WTC11 (cell line): ENCODE data around the gene MRTFA. TPM values are rescaled to one million over a fixed set of nuclear protein-coding genes. Genes with fewer than 3 reads are reported as not detected.
A peak's percentile ranks its signal among the peaks of the same experiment; 100 is the strongest.

Experiments used
- ATAC-seq: fragments of 200-7000 bp; cut with Tn5 transposase; 2 replicates; pipeline ENCODE4 v1.10.0; 2021; ENCODE audit warnings: mild to moderate bottlenecking, moderate library complexity
- CTCF ChIA-PET: fragments of 300-600 bp; sonication (Branson Sonifier 250); formaldehyde crosslinking; loops from one replicate; lab custom pipeline; 2021; ENCODE audit warnings: antibody characterized with exemption; lab: Charles Lee
- POLR2A ChIA-PET: fragments of 350-600 bp; sonication (Branson Sonifier 250); formaldehyde crosslinking; loops from one replicate; lab custom pipeline; 2021; ENCODE audit warnings: antibody characterized with exemption; lab: Charles Lee
- DNase-seq: peaks from one replicate; pipeline ENCODE4 v3.0.0; 2021; ENCODE audit warnings: low spot score
- H3K27ac Mint-ChIP-seq: 2 replicates; pipeline ENCODE4 v1.8.0; 2021; ENCODE audit warnings: mixed read lengths
- H3K27me3 Mint-ChIP-seq: 2 replicates; pipeline ENCODE4 v1.8.0; 2021; ENCODE audit warnings: low read depth, mild to moderate bottlenecking, moderate library complexity, mixed read lengths
- H3K36me3 Mint-ChIP-seq: 2 replicates; pipeline ENCODE4 v1.8.0; 2021; ENCODE audit warnings: mixed read lengths
- H3K4me1 Mint-ChIP-seq: 2 replicates; pipeline ENCODE4 v1.8.0; 2022; ENCODE audit warnings: mixed read lengths
- H3K4me3 Mint-ChIP-seq: 2 replicates; pipeline ENCODE4 v1.8.0; 2021; ENCODE audit warnings: mild to moderate bottlenecking, moderate library complexity, mixed read lengths
- H3K9me3 Mint-ChIP-seq: 2 replicates; pipeline ENCODE4 v1.8.0; 2021; ENCODE audit warnings: mixed read lengths
- CREB1 ChIP-seq: sonication (generic); formaldehyde crosslinking; IDR thresholded peaks from 2 replicates; pipeline ENCODE4 v1.8.0; 2023; ENCODE audit warnings: mild to moderate bottlenecking, missing genetic modification reagents
- ELF4 ChIP-seq: sonication (generic); formaldehyde crosslinking; IDR thresholded peaks from 2 replicates; pipeline ENCODE4 v1.8.1; 2022; ENCODE audit warnings: low read depth, mild to moderate bottlenecking, moderate library complexity, missing genetic modification reagents
- ESRRA ChIP-seq: sonication (generic); formaldehyde crosslinking; IDR thresholded peaks from 2 replicates; pipeline ENCODE4 v1.8.1; 2022; ENCODE audit warnings: mild to moderate bottlenecking, missing genetic modification reagents, borderline replicate concordance
- FOXP1 ChIP-seq: sonication (generic); formaldehyde crosslinking; IDR thresholded peaks from 2 replicates; pipeline ENCODE4 v1.8.0; 2022; ENCODE audit warnings: missing genetic modification reagents, mild to moderate bottlenecking, moderate library complexity, borderline replicate concordance
- JUN ChIP-seq: sonication (generic); formaldehyde crosslinking; IDR thresholded peaks from 2 replicates; pipeline ENCODE4 v1.8.0; 2023; ENCODE audit warnings: mild to moderate bottlenecking, missing genetic modification reagents
- KAT7 ChIP-seq: sonication (generic); formaldehyde crosslinking; IDR thresholded peaks from 2 replicates; pipeline ENCODE4 v1.8.1; 2023; ENCODE audit warnings: missing genetic modification reagents, mild to moderate bottlenecking, borderline replicate concordance
- TCF7 ChIP-seq: sonication (generic); formaldehyde crosslinking; IDR thresholded peaks from 2 replicates; pipeline ENCODE4 v1.8.0; 2022; ENCODE audit warnings: mild to moderate bottlenecking, low read depth, missing genetic modification reagents, moderate library complexity
- TP53 ChIP-seq: sonication (generic); formaldehyde crosslinking; IDR thresholded peaks from 2 replicates; pipeline ENCODE4 v1.8.1; 2023; ENCODE audit warnings: mild to moderate bottlenecking, missing genetic modification reagents
- total RNA-seq: library from RNA; stranded (reverse); gene quantifications from 3 replicates; pipeline ENCODE4 v1.2.3, GENCODE V29; 2021
- TF ChIP-seq, protein P1 (sequence below): sonication (generic); formaldehyde crosslinking; IDR thresholded peaks from 2 replicates; pipeline ENCODE4 v1.8.0; 2022; ENCODE audit warnings: mild to moderate bottlenecking, missing genetic modification reagents
- TF ChIP-seq, protein P2 (sequence below): sonication (generic); formaldehyde crosslinking; conservative IDR thresholded peaks from 2 replicates; pipeline ENCODE4 v1.8.1; 2023; ENCODE audit warnings: mild to moderate bottlenecking, low read depth, missing genetic modification reagents, moderate library complexity
- TF ChIP-seq, protein P3 (sequence below): fragments of 250-450 bp; sonication (Bioruptor Pico); IDR thresholded peaks from 2 replicates; pipeline ENCODE4 v1.9.0; 2021; ENCODE audit warnings: mild to moderate bottlenecking, borderline replicate concordance
- TF ChIP-seq, protein P4 (sequence below): sonication (generic); formaldehyde crosslinking; IDR thresholded peaks from 2 replicates; pipeline ENCODE4 v1.8.0; 2023; ENCODE audit warnings: missing genetic modification reagents
- TF ChIP-seq, protein P5 (sequence below): sonication (generic); formaldehyde crosslinking; IDR thresholded peaks from 2 replicates; pipeline ENCODE4 v1.8.1; 2023; ENCODE audit warnings: mild to moderate bottlenecking, missing genetic modification reagents

MRTFA gene
- total RNA-seq, 1 experiment from 2014 or later = 48.4 TPM

DNA sequence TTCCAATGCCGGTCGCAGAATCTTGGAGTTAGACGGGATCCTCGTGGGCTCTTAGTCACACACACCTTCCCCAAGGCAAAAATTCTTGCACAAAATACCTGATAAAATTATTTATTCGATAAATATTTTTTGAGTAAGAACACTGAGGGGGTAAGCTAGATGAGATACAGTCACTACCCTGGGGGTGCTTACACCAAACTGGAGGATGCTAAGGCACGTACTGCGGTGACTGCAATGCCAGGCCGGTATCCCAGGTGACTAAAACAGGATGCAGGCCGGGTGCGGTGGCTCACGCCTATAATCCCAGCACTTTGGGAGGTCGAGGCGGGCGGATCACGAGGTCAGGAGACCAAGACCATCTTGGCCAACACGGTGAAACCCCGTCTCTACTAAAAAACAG lies 1.7 kb upstream of the MRTFA start (continued):
- TF ChIP-seq, protein P1, sequence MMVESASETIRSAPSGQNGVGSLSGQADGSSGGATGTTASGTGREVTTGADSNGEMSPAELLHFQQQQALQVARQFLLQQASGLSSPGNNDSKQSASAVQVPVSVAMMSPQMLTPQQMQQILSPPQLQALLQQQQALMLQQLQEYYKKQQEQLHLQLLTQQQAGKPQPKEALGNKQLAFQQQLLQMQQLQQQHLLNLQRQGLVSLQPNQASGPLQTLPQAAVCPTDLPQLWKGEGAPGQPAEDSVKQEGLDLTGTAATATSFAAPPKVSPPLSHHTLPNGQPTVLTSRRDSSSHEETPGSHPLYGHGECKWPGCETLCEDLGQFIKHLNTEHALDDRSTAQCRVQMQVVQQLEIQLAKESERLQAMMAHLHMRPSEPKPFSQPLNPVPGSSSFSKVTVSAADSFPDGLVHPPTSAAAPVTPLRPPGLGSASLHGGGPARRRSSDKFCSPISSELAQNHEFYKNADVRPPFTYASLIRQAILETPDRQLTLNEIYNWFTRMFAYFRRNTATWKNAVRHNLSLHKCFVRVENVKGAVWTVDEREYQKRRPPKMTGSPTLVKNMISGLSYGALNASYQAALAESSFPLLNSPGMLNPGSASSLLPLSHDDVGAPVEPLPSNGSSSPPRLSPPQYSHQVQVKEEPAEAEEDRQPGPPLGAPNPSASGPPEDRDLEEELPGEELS (CRISPR knock-in tag) = no peak
- TF ChIP-seq, all 79 proteins: peak for 0

DNA sequence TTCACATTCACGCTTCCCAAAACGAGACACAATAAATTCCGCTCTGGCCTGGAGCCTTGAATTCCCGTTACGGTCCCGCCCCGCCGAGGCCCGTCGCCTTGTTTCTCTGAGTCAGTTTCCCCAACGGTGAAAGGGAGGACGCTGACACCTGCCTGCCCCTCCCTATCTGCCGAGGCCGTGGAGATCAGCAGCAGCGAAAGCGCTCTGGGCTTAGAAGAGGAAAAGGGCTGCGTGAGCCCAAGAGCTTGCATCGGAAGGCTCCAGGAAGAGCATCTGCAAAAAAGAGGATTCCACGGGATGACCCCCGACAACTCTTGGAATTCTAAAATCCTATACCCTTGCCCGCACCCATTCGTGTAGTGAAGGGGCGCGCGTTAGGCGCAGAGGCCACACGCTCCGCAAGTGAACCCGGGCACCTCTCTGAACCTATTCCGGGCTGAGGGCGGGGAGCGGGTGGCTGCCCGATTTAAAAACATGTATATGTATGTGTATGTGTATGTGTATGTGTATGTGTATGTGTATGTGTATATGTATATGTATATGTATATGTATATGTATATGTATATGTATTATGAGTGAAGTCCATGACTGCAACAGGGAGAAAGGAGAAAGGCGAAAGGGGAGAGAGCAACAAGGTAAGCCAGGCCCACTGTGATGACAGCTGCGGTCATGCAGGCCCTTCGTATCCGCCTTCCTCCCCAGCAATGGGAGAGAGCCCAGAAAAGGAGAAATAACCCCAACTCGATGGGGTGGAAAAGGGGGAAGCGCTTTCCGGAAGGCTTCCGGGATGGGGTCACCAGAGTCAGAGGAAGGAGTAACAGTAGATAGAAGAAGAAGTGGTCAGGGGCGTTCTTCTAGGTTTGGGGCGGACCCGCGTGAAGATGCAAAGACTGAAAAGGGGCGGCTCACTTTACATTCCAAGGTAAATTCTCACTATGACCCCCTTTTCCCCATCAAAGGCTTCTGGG lies 948 bp upstream of the MRTFA start:
- Mint-ChIP-seq H3K27me3 (peaks cover 3% of the 10 kb centered on the region), H3K36me3 (no peaks in the 10 kb centered on the region), H3K27ac (peak overlapping the region; percentile 80; the same call in 1 of the 2 replicates), H3K9me3 (no peaks in the 10 kb centered on the region), H3K4me1 (peaks cover 19% of the 10 kb centered on the region), H3K4me3 (peak overlapping the region; percentile 89)
- ChIA-PET POLR2A (interaction anchor here (0.7 to 1.4 kb wide), 7 partner anchors 12 to 218 kb away, joined by 3 to 5 read pairs (median 3); no protein-coding TSS in a partner anchor), CTCF (interaction anchor here (0.6 to 2.1 kb wide), 13 partner anchors 8 to 238 kb away, joined by 3 to 12 read pairs (median 3); partner anchors contain the start of gene XPNPEP3)
- peak; percentile 19 for DNase-seq
- ATAC-seq = peak; percentile 1
- TF ChIP-seq CREB1 (CRISPR knock-in tag) (no peak; the same call in 1 of the 2 replicates), JUN (no peak)

DNA sequence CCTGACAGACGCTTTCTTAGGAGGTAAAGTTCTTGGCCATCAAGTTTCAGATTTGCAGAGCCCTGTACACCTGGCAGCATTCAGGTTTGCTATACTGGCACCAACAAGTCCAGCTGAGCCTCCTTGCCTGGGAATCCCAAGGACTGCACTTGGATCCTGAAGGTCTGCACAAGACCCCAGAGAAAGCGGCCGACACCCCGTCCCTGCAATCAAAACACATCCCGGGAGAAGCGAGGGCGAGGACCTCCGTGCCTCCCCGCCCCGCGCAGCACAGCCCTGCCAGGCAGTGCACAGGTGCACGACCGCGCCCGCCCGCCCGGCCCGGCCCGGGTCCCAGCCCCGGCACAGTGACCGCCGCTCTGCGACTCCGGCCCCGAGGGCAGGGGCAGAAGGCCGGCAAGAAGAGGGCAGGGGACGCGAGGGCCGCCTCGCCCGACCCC lies 559 bp downstream of the MRTFA start:
- Mint-ChIP-seq H3K27ac (no peak overlapping the region), H3K4me3 (peak overlapping the region; percentile 89), H3K36me3 (no peaks in the 10 kb centered on the region), H3K4me1 (peaks cover 19% of the 10 kb centered on the region), H3K27me3 (peaks cover 3% of the 10 kb centered on the region), H3K9me3 (no peaks in the 10 kb centered on the region)
- peak; percentile 36 for DNase-seq
- POLR2A ChIA-PET = interaction anchor here (0.6 to 1.1 kb wide), 2 partner anchors 10 to 190 kb away, joined by 3 read pairs; no protein-coding TSS in a partner anchor
- TF ChIP-seq FOXP1 (CRISPR knock-in tag) (0 out of 2 replicates have a peak, but pooled peaks have one; percentile 12), ELF4 (peak; percentile 18; the same call in 1 of the 2 replicates), KAT7 (CRISPR knock-in tag) (0 out of 2 replicates have a peak, but pooled peaks have one; percentile 50)
- TF ChIP-seq, protein P2, sequence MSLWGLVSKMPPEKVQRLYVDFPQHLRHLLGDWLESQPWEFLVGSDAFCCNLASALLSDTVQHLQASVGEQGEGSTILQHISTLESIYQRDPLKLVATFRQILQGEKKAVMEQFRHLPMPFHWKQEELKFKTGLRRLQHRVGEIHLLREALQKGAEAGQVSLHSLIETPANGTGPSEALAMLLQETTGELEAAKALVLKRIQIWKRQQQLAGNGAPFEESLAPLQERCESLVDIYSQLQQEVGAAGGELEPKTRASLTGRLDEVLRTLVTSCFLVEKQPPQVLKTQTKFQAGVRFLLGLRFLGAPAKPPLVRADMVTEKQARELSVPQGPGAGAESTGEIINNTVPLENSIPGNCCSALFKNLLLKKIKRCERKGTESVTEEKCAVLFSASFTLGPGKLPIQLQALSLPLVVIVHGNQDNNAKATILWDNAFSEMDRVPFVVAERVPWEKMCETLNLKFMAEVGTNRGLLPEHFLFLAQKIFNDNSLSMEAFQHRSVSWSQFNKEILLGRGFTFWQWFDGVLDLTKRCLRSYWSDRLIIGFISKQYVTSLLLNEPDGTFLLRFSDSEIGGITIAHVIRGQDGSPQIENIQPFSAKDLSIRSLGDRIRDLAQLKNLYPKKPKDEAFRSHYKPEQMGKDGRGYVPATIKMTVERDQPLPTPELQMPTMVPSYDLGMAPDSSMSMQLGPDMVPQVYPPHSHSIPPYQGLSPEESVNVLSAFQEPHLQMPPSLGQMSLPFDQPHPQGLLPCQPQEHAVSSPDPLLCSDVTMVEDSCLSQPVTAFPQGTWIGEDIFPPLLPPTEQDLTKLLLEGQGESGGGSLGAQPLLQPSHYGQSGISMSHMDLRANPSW = no peak
- ATAC-seq = peak; percentile 7
- CTCF ChIA-PET = interaction anchor here (1.2 to 2.1 kb wide), 3 partner anchors 111 to 199 kb away, joined by 3 to 12 read pairs (median 7); no protein-coding TSS in a partner anchor

DNA sequence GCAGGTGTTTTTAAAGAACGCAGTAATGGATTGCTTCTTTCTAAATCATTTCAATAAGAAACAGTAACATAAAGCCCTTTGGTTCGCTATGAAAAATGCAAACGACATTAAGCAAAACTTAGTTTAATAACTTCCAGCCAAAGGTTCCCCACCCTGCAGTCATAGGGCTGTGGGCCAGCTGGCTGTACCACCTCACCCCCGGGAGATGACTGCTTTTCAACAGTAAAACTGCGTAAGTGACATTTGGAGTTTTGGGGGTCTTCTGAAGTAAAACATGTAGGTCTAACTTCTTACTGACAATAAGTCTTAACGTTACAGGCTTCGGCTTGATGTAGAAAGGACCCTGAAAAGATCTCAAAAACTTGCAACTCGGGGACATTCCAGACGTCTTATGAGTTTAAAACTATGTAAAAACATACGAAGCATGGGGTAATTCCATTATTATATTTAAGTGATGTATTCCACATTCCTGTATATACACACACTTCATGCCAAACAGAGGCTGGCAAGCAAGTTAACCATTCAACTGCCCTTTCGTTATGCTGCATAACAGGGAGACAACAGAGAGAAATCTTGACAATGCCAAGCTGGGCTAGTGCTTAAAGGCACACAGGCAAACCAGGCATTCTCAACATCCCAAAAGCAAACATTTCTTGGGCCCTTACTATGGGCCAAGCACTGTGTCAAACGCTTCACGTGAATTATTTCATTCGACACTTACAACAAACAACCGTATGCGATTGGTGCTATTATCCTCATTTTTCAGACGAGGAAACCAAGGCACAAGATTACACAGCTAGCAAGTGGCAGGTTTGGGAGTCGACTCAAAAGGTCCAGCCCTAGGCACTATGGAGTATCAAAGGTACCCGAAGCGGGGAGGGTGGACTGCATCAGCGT lies 1.2 kb downstream of the MRTFA start:
- Mint-ChIP-seq H3K4me1 (peaks cover 19% of the 10 kb centered on the region), H3K36me3 (no peaks in the 10 kb centered on the region), H3K27ac (no peak overlapping the region), H3K27me3 (peaks cover 3% of the 10 kb centered on the region), H3K4me3 (peak overlapping the region; percentile 89), H3K9me3 (no peaks in the 10 kb centered on the region)
- ChIA-PET POLR2A (no interaction called here), CTCF (interaction anchor here (1.0 kb wide), 1 partner anchor 198 kb away, joined by 5 read pairs; no protein-coding TSS in a partner anchor)
- DNase-seq (no peak), ATAC-seq (no peak)
- TF ChIP-seq ESRRA (CRISPR knock-in tag) = no peak
- TF ChIP-seq TCF7 (CRISPR knock-in tag) = no peak
- TF ChIP-seq, protein P3, sequence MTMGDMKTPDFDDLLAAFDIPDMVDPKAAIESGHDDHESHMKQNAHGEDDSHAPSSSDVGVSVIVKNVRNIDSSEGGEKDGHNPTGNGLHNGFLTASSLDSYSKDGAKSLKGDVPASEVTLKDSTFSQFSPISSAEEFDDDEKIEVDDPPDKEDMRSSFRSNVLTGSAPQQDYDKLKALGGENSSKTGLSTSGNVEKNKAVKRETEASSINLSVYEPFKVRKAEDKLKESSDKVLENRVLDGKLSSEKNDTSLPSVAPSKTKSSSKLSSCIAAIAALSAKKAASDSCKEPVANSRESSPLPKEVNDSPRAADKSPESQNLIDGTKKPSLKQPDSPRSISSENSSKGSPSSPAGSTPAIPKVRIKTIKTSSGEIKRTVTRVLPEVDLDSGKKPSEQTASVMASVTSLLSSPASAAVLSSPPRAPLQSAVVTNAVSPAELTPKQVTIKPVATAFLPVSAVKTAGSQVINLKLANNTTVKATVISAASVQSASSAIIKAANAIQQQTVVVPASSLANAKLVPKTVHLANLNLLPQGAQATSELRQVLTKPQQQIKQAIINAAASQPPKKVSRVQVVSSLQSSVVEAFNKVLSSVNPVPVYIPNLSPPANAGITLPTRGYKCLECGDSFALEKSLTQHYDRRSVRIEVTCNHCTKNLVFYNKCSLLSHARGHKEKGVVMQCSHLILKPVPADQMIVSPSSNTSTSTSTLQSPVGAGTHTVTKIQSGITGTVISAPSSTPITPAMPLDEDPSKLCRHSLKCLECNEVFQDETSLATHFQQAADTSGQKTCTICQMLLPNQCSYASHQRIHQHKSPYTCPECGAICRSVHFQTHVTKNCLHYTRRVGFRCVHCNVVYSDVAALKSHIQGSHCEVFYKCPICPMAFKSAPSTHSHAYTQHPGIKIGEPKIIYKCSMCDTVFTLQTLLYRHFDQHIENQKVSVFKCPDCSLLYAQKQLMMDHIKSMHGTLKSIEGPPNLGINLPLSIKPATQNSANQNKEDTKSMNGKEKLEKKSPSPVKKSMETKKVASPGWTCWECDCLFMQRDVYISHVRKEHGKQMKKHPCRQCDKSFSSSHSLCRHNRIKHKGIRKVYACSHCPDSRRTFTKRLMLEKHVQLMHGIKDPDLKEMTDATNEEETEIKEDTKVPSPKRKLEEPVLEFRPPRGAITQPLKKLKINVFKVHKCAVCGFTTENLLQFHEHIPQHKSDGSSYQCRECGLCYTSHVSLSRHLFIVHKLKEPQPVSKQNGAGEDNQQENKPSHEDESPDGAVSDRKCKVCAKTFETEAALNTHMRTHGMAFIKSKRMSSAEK (CRISPR knock-in tag) = no peak
- TF ChIP-seq, protein P4, sequence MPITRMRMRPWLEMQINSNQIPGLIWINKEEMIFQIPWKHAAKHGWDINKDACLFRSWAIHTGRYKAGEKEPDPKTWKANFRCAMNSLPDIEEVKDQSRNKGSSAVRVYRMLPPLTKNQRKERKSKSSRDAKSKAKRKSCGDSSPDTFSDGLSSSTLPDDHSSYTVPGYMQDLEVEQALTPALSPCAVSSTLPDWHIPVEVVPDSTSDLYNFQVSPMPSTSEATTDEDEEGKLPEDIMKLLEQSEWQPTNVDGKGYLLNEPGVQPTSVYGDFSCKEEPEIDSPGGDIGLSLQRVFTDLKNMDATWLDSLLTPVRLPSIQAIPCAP = no peak
- TF ChIP-seq, protein P5, sequence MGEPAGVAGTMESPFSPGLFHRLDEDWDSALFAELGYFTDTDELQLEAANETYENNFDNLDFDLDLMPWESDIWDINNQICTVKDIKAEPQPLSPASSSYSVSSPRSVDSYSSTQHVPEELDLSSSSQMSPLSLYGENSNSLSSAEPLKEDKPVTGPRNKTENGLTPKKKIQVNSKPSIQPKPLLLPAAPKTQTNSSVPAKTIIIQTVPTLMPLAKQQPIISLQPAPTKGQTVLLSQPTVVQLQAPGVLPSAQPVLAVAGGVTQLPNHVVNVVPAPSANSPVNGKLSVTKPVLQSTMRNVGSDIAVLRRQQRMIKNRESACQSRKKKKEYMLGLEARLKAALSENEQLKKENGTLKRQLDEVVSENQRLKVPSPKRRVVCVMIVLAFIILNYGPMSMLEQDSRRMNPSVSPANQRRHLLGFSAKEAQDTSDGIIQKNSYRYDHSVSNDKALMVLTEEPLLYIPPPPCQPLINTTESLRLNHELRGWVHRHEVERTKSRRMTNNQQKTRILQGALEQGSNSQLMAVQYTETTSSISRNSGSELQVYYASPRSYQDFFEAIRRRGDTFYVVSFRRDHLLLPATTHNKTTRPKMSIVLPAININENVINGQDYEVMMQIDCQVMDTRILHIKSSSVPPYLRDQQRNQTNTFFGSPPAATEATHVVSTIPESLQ = no peak
- TF ChIP-seq TP53 (CRISPR knock-in tag) = no peak
